Neural progenitor cell (in vitro differentiated cells): ENCODE data around the gene ADAT2. TPM values are rescaled to one million over a fixed set of nuclear protein-coding genes. Genes with fewer than 3 reads are reported as not detected.

Source experiments
- DNase-seq: peaks from one replicate; pipeline ENCODE4 v3.0.0-alpha.2; 2016; ENCODE audit warnings: low spot score
- H2AFZ ChIP-seq: fragments of 200-600 bp; sonication (generic); replicated peaks from 2 replicates; pipeline ENCODE4 v1.6.1; 2016; ENCODE audit warnings: antibody characterized with exemption
- H3F3A ChIP-seq: fragments of 200-600 bp; sonication (generic); 2 replicates; pipeline ENCODE4 v1.6.1; 2016; ENCODE audit warnings: antibody characterized with exemption, low read depth
- H3K27ac ChIP-seq: fragments of 200-600 bp; sonication (generic); 2 replicates; pipeline ENCODE4 v1.5.1; 2016; ENCODE audit warnings: mild to moderate bottlenecking
- H3K27me3 ChIP-seq: fragments of 200-600 bp; sonication (generic); 2 replicates; pipeline ENCODE4 v1.6.1; 2016; ENCODE audit warnings: mild to moderate bottlenecking, moderate library complexity
- H3K36me3 ChIP-seq: fragments of 200-600 bp; sonication (generic); 2 replicates; pipeline ENCODE4 v1.5.1; 2016
- H3K4me1 ChIP-seq: fragments of 200-600 bp; sonication (generic); 2 replicates; pipeline ENCODE4 v1.6.1; 2016; ENCODE audit warnings: mixed run types
- H3K4me2 ChIP-seq: fragments of 200-600 bp; sonication (generic); 2 replicates; pipeline ENCODE4 v1.6.1; 2016
- H3K4me3 ChIP-seq: fragments of 200-600 bp; sonication (generic); 2 replicates; pipeline ENCODE4 v1.5.1; 2016
- H3K79me2 ChIP-seq: fragments of 200-600 bp; sonication (generic); 2 replicates; pipeline ENCODE4 v1.6.1; 2016; ENCODE audit warnings: low read depth
- H3K9ac ChIP-seq: fragments of 200-600 bp; sonication (generic); 2 replicates; pipeline ENCODE4 v1.6.1; 2016
- H3K9me3 ChIP-seq: fragments of 200-600 bp; sonication (generic); 2 replicates; pipeline ENCODE4 v1.5.1; 2016; ENCODE audit warnings: low read depth
- H4K20me1 ChIP-seq: fragments of 200-600 bp; sonication (generic); 2 replicates; pipeline ENCODE4 v1.6.1; 2016; ENCODE audit warnings: low read depth
- H3K27ac Mint-ChIP-seq: 3 replicates; pipeline ENCODE4 v1.8.0; 2021; ENCODE audit warnings: mixed read lengths
- H3K27me3 Mint-ChIP-seq: 2 replicates; pipeline ENCODE4 v1.8.0; 2022; ENCODE audit warnings: low read depth, mild to moderate bottlenecking, inconsistent platforms, moderate library complexity, mixed read lengths; ENCODE audit not compliant: insufficient read depth
- H3K36me3 Mint-ChIP-seq: 3 replicates; pipeline ENCODE4 v1.8.0; 2021; ENCODE audit warnings: mixed read lengths
- H3K4me1 Mint-ChIP-seq: 3 replicates; pipeline ENCODE4 v1.8.0; 2021; ENCODE audit warnings: mixed read lengths
- H3K4me3 Mint-ChIP-seq: 3 replicates; pipeline ENCODE4 v1.8.0; 2021; ENCODE audit warnings: mild to moderate bottlenecking, moderate library complexity, mixed read lengths
- H3K9me3 Mint-ChIP-seq: 3 replicates; pipeline ENCODE4 v1.8.0; 2020; ENCODE audit warnings: mixed read lengths
- EZH2 ChIP-seq: fragments of 200-600 bp; sonication (generic); IDR thresholded peaks from 2 replicates; pipeline ENCODE4 v1.6.1; 2017; ENCODE audit warnings: antibody characterized with exemption, mild to moderate bottlenecking, moderate library complexity
- EZH2phosphoT487 ChIP-seq: fragments of 200-600 bp; sonication (generic); IDR thresholded peaks from 2 replicates; pipeline ENCODE4 v1.6.1; 2017; ENCODE audit warnings: antibody characterized with exemption
- total RNA-seq: library from RNA; depleted of rRNA; stranded (reverse); fragments of >200 nt; gene quantifications from 2 replicates; pipeline ENCODE4 v1.2.3, GENCODE V29; 2015; ENCODE audit warnings: low replicate concordance
- TF ChIP-seq, protein P1 (sequence below): fragments of 200-600 bp; sonication (generic); IDR thresholded peaks from 2 replicates; pipeline ENCODE4 v1.5.1; 2017; ENCODE audit warnings: antibody characterized with exemption, mild to moderate bottlenecking

Gene ADAT2
- total RNA-seq, 1 donor from 2014 or later = 17.8 TPM

DNA sequence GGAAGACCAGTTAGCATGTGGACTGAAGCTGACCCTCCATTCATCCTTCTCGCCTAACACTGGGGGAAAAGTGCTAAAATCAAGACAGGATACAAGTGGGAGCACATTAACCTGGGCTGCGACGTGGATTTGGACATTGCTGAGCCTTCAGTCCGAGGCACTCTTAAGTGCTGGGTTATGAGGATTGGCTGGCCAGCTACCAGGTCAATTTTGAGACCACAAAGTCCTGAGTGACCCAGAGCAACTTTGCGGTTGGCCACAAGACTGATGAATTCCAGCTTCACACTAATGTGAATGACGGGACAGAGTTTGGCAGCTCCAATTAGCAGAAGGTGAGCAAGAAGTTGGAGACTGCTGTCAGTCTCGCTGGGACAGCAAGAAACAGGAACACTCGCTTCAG is 40.3 kb upstream of the ADAT2 start:
- H3K79me2 ChIP-seq = no peaks in the 10 kb centered on the region
- Mint-ChIP-seq H3K9me3 (no peaks in the 10 kb centered on the region), H3K27me3 (no peaks in the 10 kb centered on the region), H3K4me1 (no peaks in the 10 kb centered on the region), H3K4me3 (no peak overlapping the region), H3K27ac (no peak overlapping the region), H3K36me3 (peaks cover 2% of the 10 kb centered on the region)
- H3K9me3 ChIP-seq = no peaks in the 10 kb centered on the region
- H3K9ac ChIP-seq = no peak overlapping the region
- no peak overlapping the region for H3K4me2 ChIP-seq
- no peak for DNase-seq
- H2AFZ ChIP-seq = no peak overlapping the region
- H4K20me1 ChIP-seq = no peaks in the 10 kb centered on the region
- no peaks in the 10 kb centered on the region for H3K36me3 ChIP-seq
- no peaks in the 10 kb centered on the region for H3K4me1 ChIP-seq
- H3K27me3 ChIP-seq = no peaks in the 10 kb centered on the region
- TF ChIP-seq EZH2phosphoT487 = no peak
- TF ChIP-seq, protein P1, sequence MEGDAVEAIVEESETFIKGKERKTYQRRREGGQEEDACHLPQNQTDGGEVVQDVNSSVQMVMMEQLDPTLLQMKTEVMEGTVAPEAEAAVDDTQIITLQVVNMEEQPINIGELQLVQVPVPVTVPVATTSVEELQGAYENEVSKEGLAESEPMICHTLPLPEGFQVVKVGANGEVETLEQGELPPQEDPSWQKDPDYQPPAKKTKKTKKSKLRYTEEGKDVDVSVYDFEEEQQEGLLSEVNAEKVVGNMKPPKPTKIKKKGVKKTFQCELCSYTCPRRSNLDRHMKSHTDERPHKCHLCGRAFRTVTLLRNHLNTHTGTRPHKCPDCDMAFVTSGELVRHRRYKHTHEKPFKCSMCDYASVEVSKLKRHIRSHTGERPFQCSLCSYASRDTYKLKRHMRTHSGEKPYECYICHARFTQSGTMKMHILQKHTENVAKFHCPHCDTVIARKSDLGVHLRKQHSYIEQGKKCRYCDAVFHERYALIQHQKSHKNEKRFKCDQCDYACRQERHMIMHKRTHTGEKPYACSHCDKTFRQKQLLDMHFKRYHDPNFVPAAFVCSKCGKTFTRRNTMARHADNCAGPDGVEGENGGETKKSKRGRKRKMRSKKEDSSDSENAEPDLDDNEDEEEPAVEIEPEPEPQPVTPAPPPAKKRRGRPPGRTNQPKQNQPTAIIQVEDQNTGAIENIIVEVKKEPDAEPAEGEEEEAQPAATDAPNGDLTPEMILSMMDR = no peak
- no peak for TF ChIP-seq EZH2
- no peaks in the 10 kb centered on the region for H3F3A ChIP-seq
- H3K27ac ChIP-seq = no peak overlapping the region
- H3K4me3 ChIP-seq = no peak overlapping the region

DNA sequence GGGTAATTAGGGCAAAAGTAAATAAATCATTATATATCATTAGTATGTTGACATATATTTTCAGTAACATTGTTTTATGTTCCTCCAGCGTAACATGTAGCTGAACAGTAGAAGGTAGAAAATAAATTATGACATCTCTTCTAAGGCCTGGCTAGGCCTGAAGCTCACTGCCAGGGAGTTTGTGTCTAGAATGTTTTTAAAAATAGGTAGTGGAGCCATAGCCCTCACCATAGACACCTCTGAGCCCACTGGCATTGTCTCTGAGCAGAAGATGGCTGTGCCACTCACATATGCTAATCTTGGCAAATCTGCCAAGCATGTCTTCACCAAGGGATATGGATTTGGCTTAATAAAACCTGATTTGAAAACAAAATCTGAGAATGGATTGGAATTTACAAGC is 39.7 kb upstream of the ADAT2 start:
- H3K36me3 Mint-ChIP-seq = peaks cover 2% of the 10 kb centered on the region
- no peak overlapping the region for H3K4me3 Mint-ChIP-seq
- H3K27ac Mint-ChIP-seq = no peak overlapping the region
- no peak overlapping the region for H3K4me3 ChIP-seq
- DNase-seq = no peak
- no peaks in the 10 kb centered on the region for H3F3A ChIP-seq
- H3K4me1 ChIP-seq = no peaks in the 10 kb centered on the region
- no peak overlapping the region for H3K9ac ChIP-seq
- no peaks in the 10 kb centered on the region for H3K4me1 Mint-ChIP-seq
- no peaks in the 10 kb centered on the region for H3K79me2 ChIP-seq
- no peak overlapping the region for H3K4me2 ChIP-seq
- H3K36me3 ChIP-seq = no peaks in the 10 kb centered on the region
- H4K20me1 ChIP-seq = no peaks in the 10 kb centered on the region
- H3K27me3 ChIP-seq = no peaks in the 10 kb centered on the region
- H2AFZ ChIP-seq = no peak overlapping the region
- H3K27ac ChIP-seq = no peak overlapping the region
- H3K9me3 ChIP-seq = no peaks in the 10 kb centered on the region
- no peaks in the 10 kb centered on the region for H3K9me3 Mint-ChIP-seq
- H3K27me3 Mint-ChIP-seq = no peaks in the 10 kb centered on the region
- TF ChIP-seq EZH2phosphoT487 (no peak), EZH2 (no peak)
- TF ChIP-seq, protein P1 = no peak

DNA sequence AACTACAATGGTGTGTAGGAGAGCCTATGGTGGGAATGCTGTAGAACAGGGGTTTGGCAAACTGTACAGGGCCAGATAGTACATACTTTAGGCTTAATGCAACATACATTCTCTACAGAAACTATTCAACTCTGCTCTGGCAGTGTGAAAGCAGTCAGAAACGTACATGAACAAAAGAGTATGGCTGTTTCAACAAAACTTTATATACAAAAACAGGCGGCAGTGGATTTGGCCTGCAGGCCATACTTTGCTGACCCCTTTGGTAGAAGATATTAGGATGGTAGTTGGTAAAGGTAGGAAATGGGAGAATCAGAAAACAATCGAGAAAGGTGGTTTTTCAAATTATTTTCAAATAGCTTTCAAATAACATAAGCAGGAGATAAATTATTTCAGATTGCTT is 36.3 kb upstream of the ADAT2 start:
- no peak overlapping the region for H2AFZ ChIP-seq
- no peaks in the 10 kb centered on the region for H4K20me1 ChIP-seq
- no peaks in the 10 kb centered on the region for H3K9me3 ChIP-seq
- no peak for DNase-seq
- H3K4me2 ChIP-seq = no peak overlapping the region
- no peaks in the 10 kb centered on the region for H3K4me1 ChIP-seq
- no peak for TF ChIP-seq EZH2phosphoT487
- TF ChIP-seq EZH2 = no peak
- TF ChIP-seq, protein P1 = no peak
- no peak overlapping the region for H3K27ac Mint-ChIP-seq
- no peak overlapping the region for H3K4me3 ChIP-seq
- no peaks in the 10 kb centered on the region for H3F3A ChIP-seq
- no peak overlapping the region for H3K4me3 Mint-ChIP-seq
- no peaks in the 10 kb centered on the region for H3K27me3 Mint-ChIP-seq
- H3K27me3 ChIP-seq = no peaks in the 10 kb centered on the region
- no peak overlapping the region for H3K27ac ChIP-seq
- H3K9ac ChIP-seq = no peak overlapping the region
- H3K79me2 ChIP-seq = no peaks in the 10 kb centered on the region
- no peaks in the 10 kb centered on the region for H3K36me3 Mint-ChIP-seq
- H3K4me1 Mint-ChIP-seq = no peaks in the 10 kb centered on the region
- no peaks in the 10 kb centered on the region for H3K9me3 Mint-ChIP-seq
- H3K36me3 ChIP-seq = no peaks in the 10 kb centered on the region

DNA sequence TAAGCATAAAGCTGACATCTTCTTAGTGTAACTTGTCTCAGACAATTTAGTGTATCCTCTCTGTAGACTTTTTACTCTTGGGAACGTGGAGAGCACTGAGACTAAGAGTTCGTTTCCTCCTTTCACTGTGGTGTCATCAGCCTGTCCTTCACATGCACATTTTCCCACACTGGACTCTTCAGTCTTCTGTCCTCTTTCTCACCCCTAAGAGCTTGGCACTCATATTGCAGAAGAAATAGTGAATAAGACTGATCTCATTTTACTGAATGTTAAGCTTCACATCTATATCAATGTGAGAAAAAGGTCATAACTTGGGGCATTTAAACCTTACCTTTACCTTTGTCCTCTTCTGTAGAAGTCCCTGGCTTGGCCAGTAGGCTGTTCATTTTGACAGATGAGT is 35.5 kb upstream of the ADAT2 start:
- Histone ChIP-seq H3F3A (no peaks in the 10 kb centered on the region), H4K20me1 (no peaks in the 10 kb centered on the region), H3K79me2 (no peaks in the 10 kb centered on the region), H3K4me3 (no peak overlapping the region), H2AFZ (no peak overlapping the region), H3K9me3 (no peaks in the 10 kb centered on the region), H3K4me1 (no peaks in the 10 kb centered on the region), H3K27ac (no peak overlapping the region), H3K27me3 (no peaks in the 10 kb centered on the region), H3K36me3 (no peaks in the 10 kb centered on the region), H3K9ac (no peak overlapping the region), H3K4me2 (no peak overlapping the region)
- no peaks in the 10 kb centered on the region for H3K27me3 Mint-ChIP-seq
- H3K4me3 Mint-ChIP-seq = no peak overlapping the region
- no peak overlapping the region for H3K27ac Mint-ChIP-seq
- DNase-seq = no peak
- H3K9me3 Mint-ChIP-seq = no peaks in the 10 kb centered on the region
- H3K4me1 Mint-ChIP-seq = no peaks in the 10 kb centered on the region
- TF ChIP-seq, protein P1 = no peak
- no peak for TF ChIP-seq EZH2phosphoT487
- no peak for TF ChIP-seq EZH2
- H3K36me3 Mint-ChIP-seq = no peaks in the 10 kb centered on the region
